Activated T-helper 2 cell treated with anti-CD3 and anti-CD28 coated beads, Interferon-gamma antibody, Interleukin-2, Interleukin-4, amounts not matched to agents 10 μg/mL and 5 μg/mL and 100 μg/mL, durations not matched to agents 14 hours and 24 hours and 36 hours (primary cell): ENCODE data around the gene CFAP92. TPM values are rescaled to one million over a fixed set of nuclear protein-coding genes. Genes with fewer than 3 reads are reported as not detected.

Experiments
- DNase-seq: peaks from one replicate; pipeline ENCODE4 v3.0.0; 2021; ENCODE audit warnings: low spot score
- H3K27ac Mint-ChIP-seq: one replicate; pipeline ENCODE4 v1.8.0; 2021; ENCODE audit warnings: mixed read lengths
- H3K27me3 Mint-ChIP-seq: one replicate; pipeline ENCODE4 v1.8.0; 2021; ENCODE audit warnings: low read depth, mixed read lengths
- H3K36me3 Mint-ChIP-seq: one replicate; pipeline ENCODE4 v1.8.0; 2021; ENCODE audit warnings: low read depth, mixed read lengths
- H3K4me1 Mint-ChIP-seq: one replicate; pipeline ENCODE4 v1.8.0; 2021; ENCODE audit warnings: low read depth, mixed read lengths
- H3K4me3 Mint-ChIP-seq: one replicate; pipeline ENCODE4 v1.8.0; 2021; ENCODE audit warnings: low read depth, mild to moderate bottlenecking, moderate library complexity, mixed read lengths
- H3K9me3 Mint-ChIP-seq: one replicate; pipeline ENCODE4 v1.8.0; 2021; ENCODE audit warnings: mixed read lengths
- intact Hi-C: fragments of 100-400 bp; cut with micrococcal nuclease; formaldehyde crosslinking; loops from one replicate; pipeline ENCODE4 v1.15.1; 2023
- total RNA-seq: library from RNA; stranded (reverse); gene quantifications from 2 replicates; pipeline ENCODE4 v1.2.3, GENCODE V29; 2022

Gene CFAP92
- 0.37 TPM in 1 of 2 replicates, not detected in the other for total RNA-seq

- no peak within 1 kb of the TSS for H3K27ac Mint-ChIP-seq
- no peaks in the 10 kb centered on the region for H3K36me3 Mint-ChIP-seq
- intact Hi-C loops, result loop anchor here (10.0 kb wide), 1 partner anchor 509 kb away; no protein-coding TSS in a partner anchor
Measured at GRCh38 chr3:128993461-128994172, at the start of gene CFAP92. Gene CFAP92, minus strand, starts transcription at chr3:128994076. Its CDS starts 772 bp downstream, at chr3:128993304.

GRCh38 chr3:129040579-129041300, 46.9 kb upstream of the CFAP92 start:
- H3K4me3 Mint-ChIP-seq, result no peak overlapping the region
- no peaks in the 10 kb centered on the region for H3K4me1 Mint-ChIP-seq
- H3K27me3 Mint-ChIP-seq, result peaks cover 47% of the 10 kb centered on the region
- intact Hi-C loops, result no loop called here
- no peak overlapping the region for H3K27ac Mint-ChIP-seq
- no peak for DNase-seq
- peaks cover 4% of the 10 kb centered on the region for H3K36me3 Mint-ChIP-seq
- peaks cover 4% of the 10 kb centered on the region for H3K9me3 Mint-ChIP-seq

More at GRCh38 chr3:128993461-128994172, at the start of gene CFAP92:
- Mint-ChIP-seq H3K4me3 (peak within 1 kb of the TSS; percentile 63), H3K9me3 (no peaks in the 10 kb centered on the region), H3K27me3 (peaks cover 9% of the 10 kb centered on the region), H3K4me1 (peaks cover 20% of the 10 kb centered on the region)
- DNase-seq, result peak; percentile 90

- Mint-ChIP-seq H3K4me1 (no peaks in the 10 kb centered on the region), H3K27ac (no peak overlapping the region), H3K4me3 (no peak overlapping the region), H3K9me3 (peaks cover 4% of the 10 kb centered on the region), H3K27me3 (peaks cover 46% of the 10 kb centered on the region), H3K36me3 (peaks cover 4% of the 10 kb centered on the region)
- no peak for DNase-seq
- intact Hi-C loops, result no loop called here
Measured at GRCh38 chr3:129040039-129040336, 46.1 kb upstream of the CFAP92 start.

GRCh38 chr3:129039271-129040038, 45.6 kb upstream of the CFAP92 start:
- H3K4me1 Mint-ChIP-seq, result no peaks in the 10 kb centered on the region

GRCh38 chr3:129038121-129038855, 44.4 kb upstream of the CFAP92 start:
- DNase-seq, result no peak
- Mint-ChIP-seq H3K4me3 (no peak overlapping the region), H3K27ac (no peak overlapping the region), H3K9me3 (no peaks in the 10 kb centered on the region), H3K27me3 (peaks cover 39% of the 10 kb centered on the region), H3K4me1 (no peaks in the 10 kb centered on the region), H3K36me3 (no peaks in the 10 kb centered on the region)
- intact Hi-C loops, result no loop called here

More at GRCh38 chr3:129039271-129040038, 45.6 kb upstream of the CFAP92 start:
- intact Hi-C loops, result no loop called here
- DNase-seq, result no peak
- peaks cover 4% of the 10 kb centered on the region for H3K36me3 Mint-ChIP-seq
- peaks cover 44% of the 10 kb centered on the region for H3K27me3 Mint-ChIP-seq
- peaks cover 4% of the 10 kb centered on the region for H3K9me3 Mint-ChIP-seq
- H3K4me3 Mint-ChIP-seq, result no peak overlapping the region
- H3K27ac Mint-ChIP-seq, result no peak overlapping the region

- intact Hi-C loops, result no loop called here
- H3K36me3 Mint-ChIP-seq, result no peaks in the 10 kb centered on the region
Measured at GRCh38 chr3:129037093-129037419, 43.2 kb upstream of the CFAP92 start.

GRCh38 chr3:129036222-129037092, 42.6 kb upstream of the CFAP92 start:
- intact Hi-C loops, result no loop called here
- no peaks in the 10 kb centered on the region for H3K9me3 Mint-ChIP-seq

More at GRCh38 chr3:129037093-129037419, 43.2 kb upstream of the CFAP92 start:
- Mint-ChIP-seq H3K4me1 (no peaks in the 10 kb centered on the region), H3K27ac (no peak overlapping the region), H3K4me3 (no peak overlapping the region), H3K27me3 (peaks cover 26% of the 10 kb centered on the region), H3K9me3 (no peaks in the 10 kb centered on the region)
- no peak for DNase-seq

GRCh38 chr3:129035360-129036221, 41.7 kb upstream of the CFAP92 start:
- H3K27ac Mint-ChIP-seq, result no peak overlapping the region
- no peak overlapping the region for H3K4me3 Mint-ChIP-seq
- peaks cover 18% of the 10 kb centered on the region for H3K27me3 Mint-ChIP-seq
- no peaks in the 10 kb centered on the region for H3K9me3 Mint-ChIP-seq
- no peaks in the 10 kb centered on the region for H3K4me1 Mint-ChIP-seq
- intact Hi-C loops, result no loop called here
- no peaks in the 10 kb centered on the region for H3K36me3 Mint-ChIP-seq
- DNase-seq, result no peak

More at GRCh38 chr3:129036222-129037092, 42.6 kb upstream of the CFAP92 start:
- Mint-ChIP-seq H3K4me1 (no peaks in the 10 kb centered on the region), H3K27ac (no peak overlapping the region), H3K36me3 (no peaks in the 10 kb centered on the region), H3K4me3 (no peak overlapping the region), H3K27me3 (peaks cover 21% of the 10 kb centered on the region)
- DNase-seq, result no peak

GRCh38 chr3:129034642-129035041, 40.8 kb upstream of the CFAP92 start:
- no peaks in the 10 kb centered on the region for H3K9me3 Mint-ChIP-seq
- H3K4me1 Mint-ChIP-seq, result no peaks in the 10 kb centered on the region
- intact Hi-C loops, result no loop called here
- peaks cover 12% of the 10 kb centered on the region for H3K27me3 Mint-ChIP-seq
- no peak overlapping the region for H3K27ac Mint-ChIP-seq
- H3K4me3 Mint-ChIP-seq, result no peak overlapping the region
- DNase-seq, result no peak
- H3K36me3 Mint-ChIP-seq, result no peaks in the 10 kb centered on the region

- H3K27me3 Mint-ChIP-seq, result peaks cover 6% of the 10 kb centered on the region
- H3K9me3 Mint-ChIP-seq, result no peaks in the 10 kb centered on the region
- no peaks in the 10 kb centered on the region for H3K36me3 Mint-ChIP-seq
- no peak overlapping the region for H3K4me3 Mint-ChIP-seq
- no peak overlapping the region for H3K27ac Mint-ChIP-seq
- H3K4me1 Mint-ChIP-seq, result no peaks in the 10 kb centered on the region
- intact Hi-C loops, result no loop called here
- DNase-seq, result no peak
Measured at GRCh38 chr3:129033633-129034321, 39.9 kb upstream of the CFAP92 start.

GRCh38 chr3:129033151-129033550, 39.3 kb upstream of the CFAP92 start:
- intact Hi-C loops, result no loop called here
- Mint-ChIP-seq H3K27me3 (peaks cover 2% of the 10 kb centered on the region), H3K4me1 (no peaks in the 10 kb centered on the region), H3K27ac (no peak overlapping the region), H3K4me3 (no peak overlapping the region), H3K36me3 (no peaks in the 10 kb centered on the region), H3K9me3 (no peaks in the 10 kb centered on the region)
- DNase-seq, result no peak
